ENCODE results near the gene CRYL1.

- no peak for TF ChIP-seq CTCF (IDR thresholded peaks at IDR 0.05)
- no peak for TF ChIP-seq POLR2AphosphoS5 (IDR thresholded peaks at IDR 0.05; ENCODE audit: low read depth, low read length)
- TF ChIP-seq SIN3A (IDR thresholded peaks at IDR 0.05; ENCODE audit: borderline replicate concordance, insufficient read depth, low read depth, low read length) = no peak
Measured at GRCh38 chr13:20506696-20507095, 19.0 kb downstream of the CRYL1 start.

All from Panc1 (cell line).